ENCODE data around the gene EFNA3. TPM values are rescaled to one million over a fixed set of nuclear protein-coding genes. Genes with fewer than 3 reads are reported as not detected.
A peak's percentile ranks its signal among the peaks of the same experiment; 100 is the strongest.

The EFNA3 gene
- total and polyA plus RNA-seq, 9 of the 15 experiments (the other 6 are each of a cell fraction or from before 2014, with no cell fraction given), result 0.59 to 7.9 (median 4.7) TPM

GRCh38 chr1:155078469-155079209 is at the start of gene EFNA3 (continued):
- 0 out of 2 replicates have a peak, but pooled peaks have one; percentile 67 for TF ChIP-seq ZNF589 (CRISPR knock-in tag; IDR thresholded peaks at IDR 0.05; ENCODE audit: low read depth)
- TF ChIP-seq ZNF764 (CRISPR knock-in tag; IDR thresholded peaks at IDR 0.05; ENCODE audit: low read depth), result no peak
- TF ChIP-seq PBX2 (CRISPR knock-in tag; IDR thresholded peaks at IDR 0.05; ENCODE audit: low read depth), result no peak
- no peak for TF ChIP-seq PBX2 (tag; conservative IDR thresholded peaks at IDR 0.05; ENCODE audit: low read depth)
- TF ChIP-seq ZBTB11 (CRISPR knock-in tag; IDR thresholded peaks at IDR 0.05), result peak in 1 of 3 experiments; percentile 36; a peak in 1 of 6 replicates
- 0 out of 2 replicates have a peak, but pooled peaks have one; percentile 39 for TF ChIP-seq ZNF511 (CRISPR knock-in tag; IDR thresholded peaks at IDR 0.05)
